Measurements from ENCODE around the gene TMEM267. TPM values are rescaled to one million over a fixed set of nuclear protein-coding genes. Genes with fewer than 3 reads are reported as not detected.

The TMEM267 gene
- total and polyA plus RNA-seq, 2 of the 4 experiments (the other 2 are of a cell fraction), result 9.2 to 12.0 TPM

GRCh38 chr5:43412156-43412555 lies 71.5 kb downstream of the TMEM267 start, which contains the start of gene CCL28:
CCL28 (minus strand) TSS chr5:43412391; CDS start chr5:43412316, 75 bp downstream.
- intact Hi-C loops (cut with micrococcal nuclease), result no loop called here
- Histone ChIP-seq H3K18ac (ENCODE audit: low read depth, low read length) (no peak within 1 kb of the TSS), H2AFZ (replicated peaks; ENCODE audit: low read length, poor library complexity) (no peak within 1 kb of the TSS), H3K23ac (ENCODE audit: low read depth, low read length) (no peak within 1 kb of the TSS), H3K36me3 (ENCODE audit: control insufficient read depth, insufficient read depth, low read length) (no peaks in the 10 kb centered on the region), H3K9me3 (ENCODE audit: control insufficient read depth, insufficient read depth, low read length) (no peaks in the 10 kb centered on the region), H3K4me1 (ENCODE audit: control insufficient read depth, insufficient read depth, low read length) (no peaks in the 10 kb centered on the region), H2BK5ac (ENCODE audit: low read depth, low read length, poor library complexity, severe bottlenecking) (no peak within 1 kb of the TSS), H3K27me3 (ENCODE audit: control insufficient read depth, insufficient read depth, low read length) (peaks cover 10% of the 10 kb centered on the region), H2BK20ac (ENCODE audit: low read depth, low read length) (no peak within 1 kb of the TSS), H3K27ac (ENCODE audit: insufficient read depth, low read length) (no peak within 1 kb of the TSS), H3K56ac (ENCODE audit: extremely low read depth, insufficient read depth, low read length) (no peak within 1 kb of the TSS), H4K20me1 (ENCODE audit: insufficient read depth, low read length) (no peaks in the 10 kb centered on the region), H3K14ac (replicated peaks; ENCODE audit: low read depth, low read length) (no peak within 1 kb of the TSS), H4K8ac (ENCODE audit: low read depth in 2 of 2, low read length in 2 of 2) (no peak within 1 kb of the TSS), H3K4me3 (ENCODE audit: insufficient read depth, low read depth, low read length) (no peak within 1 kb of the TSS), H3K79me1 (ENCODE audit: low read depth in 1 of 2, low read length in 2 of 2) (no peaks in the 10 kb centered on the region), H4K5ac (ENCODE audit: low read depth, low read length) (no peak within 1 kb of the TSS), H3K9me1 (ENCODE audit: insufficient read depth, low read length) (no peaks in the 10 kb centered on the region), H4K91ac (ENCODE audit: insufficient read depth, low read depth, low read length) (no peak within 1 kb of the TSS), H3K4ac (ENCODE audit: low read depth, low read length) (no peak within 1 kb of the TSS), H3K4me2 (ENCODE audit: low read depth, low read length) (no peak within 1 kb of the TSS), H2BK120ac (ENCODE audit: low read depth, low read length) (no peak within 1 kb of the TSS), H2AK9ac (replicated peaks; ENCODE audit: low read depth, low read length, poor library complexity) (no peak within 1 kb of the TSS), H2BK15ac (ENCODE audit: low read depth, low read length) (no peak within 1 kb of the TSS; the same call in 2 of the 3 replicates), H3K9ac (ENCODE audit: low read depth, low read length) (no peak within 1 kb of the TSS), H2AK5ac (ENCODE audit: low read depth, low read length) (no peak within 1 kb of the TSS)
- no peak for TF ChIP-seq MAFK (IDR thresholded peaks at IDR 0.05; ENCODE audit: low read depth, low read length)
- no peak for TF ChIP-seq USF2 (IDR thresholded peaks at IDR 0.05; ENCODE audit: low read depth, low read length)
- no peak for TF ChIP-seq RFX5 (IDR thresholded peaks at IDR 0.05; ENCODE audit: low read depth, low read length)
- no peak for TF ChIP-seq ELK1 (IDR thresholded peaks at IDR 0.05; ENCODE audit: borderline replicate concordance, low read depth, low read length)
- TF ChIP-seq SMC3 (IDR thresholded peaks at IDR 0.05; ENCODE audit: low read depth, low read length), result no peak
- TF ChIP-seq NFE2L2 (IDR thresholded peaks at IDR 0.05; ENCODE audit: low read depth, low read length), result no peak
- TF ChIP-seq CEBPB (IDR thresholded peaks at IDR 0.05; ENCODE audit: low read depth, low read length), result no peak
- no peak for TF ChIP-seq MXI1 (IDR thresholded peaks at IDR 0.05; ENCODE audit: borderline replicate concordance, low read depth, low read length)
- DNase-seq (no peak), ATAC-seq (ENCODE audit: low read depth) (no peak)
- POLR2A ChIA-PET (ENCODE audit: unreplicated experiment), result no interaction called here
- CTCF ChIA-PET, result interaction anchor here (1.0 to 1.7 kb wide), 2 partner anchors 10 to 73 kb away, joined by 3 to 6 read pairs; no protein-coding TSS in a partner anchor
- WGBS, 2 experiments (ENCODE audit: extremely low coverage in 2 of 2, insufficient read length in 1 of 2), result no CpG with 5 or more reads among the region's 6 CpGs
- dilution Hi-C loops (cut with HindIII; ENCODE audit: low sequenced_read_pairs, unreplicated experiment), result no loop called here
- in situ Hi-C loops (cut with MboI; ENCODE audit: low sequenced_read_pairs), result no loop called here
- BruUV-seq (replicated peaks), result no TSS peak

Measured in IMR-90 (cell line).